ENCODE data around the gene CBX1.
A peak's percentile ranks its signal among the peaks of the same experiment; 100 is the strongest.

DNA sequence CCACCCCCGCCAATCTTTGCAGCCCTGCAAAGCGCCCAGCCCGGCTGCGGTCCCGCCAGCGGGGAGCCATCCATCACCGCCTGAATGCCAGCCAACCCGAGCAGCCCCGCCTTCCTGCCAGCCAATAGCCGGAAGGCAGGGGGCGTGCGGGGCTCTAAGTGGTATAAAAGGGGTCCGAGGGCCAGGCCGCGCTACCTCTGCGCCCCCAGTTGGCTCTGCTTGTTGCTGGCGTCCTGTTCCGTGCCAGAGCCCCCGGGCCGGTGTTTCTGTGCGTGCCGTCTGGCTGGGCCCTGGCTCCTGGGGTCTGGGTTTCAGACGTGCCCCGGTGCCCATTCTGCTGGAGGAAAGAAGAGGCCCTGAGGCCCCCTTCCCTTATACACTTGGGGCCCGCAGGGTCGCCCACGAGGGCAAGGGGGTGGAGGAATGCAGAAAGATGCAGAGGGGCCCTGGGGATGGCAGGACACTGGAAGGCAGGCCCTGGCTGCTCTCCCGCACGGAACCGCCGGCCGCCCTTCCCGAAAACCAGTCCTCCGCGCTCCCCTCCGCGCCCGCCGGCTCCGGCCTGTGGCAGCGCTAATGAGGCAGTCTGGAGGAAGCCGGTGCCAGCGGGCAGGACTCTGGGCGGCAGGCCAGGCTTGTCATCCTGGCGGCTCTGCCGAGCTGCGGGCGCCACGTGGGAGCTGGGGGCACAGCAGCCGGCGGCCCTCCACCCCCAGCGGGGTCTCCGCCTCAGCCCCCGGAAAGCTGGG, 77.7 kb downstream of the CBX1 start:
- TF ChIP-seq, protein P1, sequence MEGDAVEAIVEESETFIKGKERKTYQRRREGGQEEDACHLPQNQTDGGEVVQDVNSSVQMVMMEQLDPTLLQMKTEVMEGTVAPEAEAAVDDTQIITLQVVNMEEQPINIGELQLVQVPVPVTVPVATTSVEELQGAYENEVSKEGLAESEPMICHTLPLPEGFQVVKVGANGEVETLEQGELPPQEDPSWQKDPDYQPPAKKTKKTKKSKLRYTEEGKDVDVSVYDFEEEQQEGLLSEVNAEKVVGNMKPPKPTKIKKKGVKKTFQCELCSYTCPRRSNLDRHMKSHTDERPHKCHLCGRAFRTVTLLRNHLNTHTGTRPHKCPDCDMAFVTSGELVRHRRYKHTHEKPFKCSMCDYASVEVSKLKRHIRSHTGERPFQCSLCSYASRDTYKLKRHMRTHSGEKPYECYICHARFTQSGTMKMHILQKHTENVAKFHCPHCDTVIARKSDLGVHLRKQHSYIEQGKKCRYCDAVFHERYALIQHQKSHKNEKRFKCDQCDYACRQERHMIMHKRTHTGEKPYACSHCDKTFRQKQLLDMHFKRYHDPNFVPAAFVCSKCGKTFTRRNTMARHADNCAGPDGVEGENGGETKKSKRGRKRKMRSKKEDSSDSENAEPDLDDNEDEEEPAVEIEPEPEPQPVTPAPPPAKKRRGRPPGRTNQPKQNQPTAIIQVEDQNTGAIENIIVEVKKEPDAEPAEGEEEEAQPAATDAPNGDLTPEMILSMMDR (conservative IDR thresholded peaks at IDR 0.05; ENCODE audit: low read depth in 2 of 2), result peak in 1 of 2 experiments; percentile 29; a peak in 2 of 4 replicates
- TF ChIP-seq CREB1 (CRISPR knock-in tag; IDR thresholded peaks at IDR 0.05; ENCODE audit: low read depth) (no peak), REST (IDR thresholded peaks at IDR 0.05; ENCODE audit: unreplicated experiment) (no peak), EZH2phosphoT487 (IDR thresholded peaks at IDR 0.05; ENCODE audit: unreplicated experiment) (no peak)

All from GM23338 (cell line).